Measurements from ENCODE around the gene GRB14.
A peak's percentile ranks its signal among the peaks of the same experiment; 100 is the strongest.

GRB14 gene

DNA sequence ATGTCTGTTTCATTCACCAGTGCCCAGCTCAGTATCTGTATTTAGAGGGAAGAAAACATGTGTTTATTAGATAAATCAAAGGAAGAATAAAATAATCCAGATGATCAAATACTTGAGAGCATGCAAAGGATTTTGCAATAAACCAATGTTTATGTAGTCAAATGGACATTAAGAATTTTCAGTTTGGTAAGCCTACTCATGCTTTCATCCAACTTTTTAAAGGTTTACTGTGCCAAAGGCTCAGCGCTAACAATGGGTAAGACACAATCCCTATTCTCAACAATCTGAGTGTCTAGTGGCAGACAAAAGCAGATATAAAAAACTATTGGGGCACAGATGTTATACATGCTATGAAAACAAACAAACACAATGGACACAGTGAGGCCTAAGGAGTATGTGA lies 26.3 kb downstream of the GRB14 start:
- Histone ChIP-seq H3K27ac (no peak overlapping the region), H3K36me3 (replicated peaks) (no peaks in the 10 kb centered on the region), H3K27me3 (replicated peaks) (no peaks in the 10 kb centered on the region), H3K4me3 (ENCODE audit: low read depth, low read length) (no peak overlapping the region)
- TF ChIP-seq, protein P1, sequence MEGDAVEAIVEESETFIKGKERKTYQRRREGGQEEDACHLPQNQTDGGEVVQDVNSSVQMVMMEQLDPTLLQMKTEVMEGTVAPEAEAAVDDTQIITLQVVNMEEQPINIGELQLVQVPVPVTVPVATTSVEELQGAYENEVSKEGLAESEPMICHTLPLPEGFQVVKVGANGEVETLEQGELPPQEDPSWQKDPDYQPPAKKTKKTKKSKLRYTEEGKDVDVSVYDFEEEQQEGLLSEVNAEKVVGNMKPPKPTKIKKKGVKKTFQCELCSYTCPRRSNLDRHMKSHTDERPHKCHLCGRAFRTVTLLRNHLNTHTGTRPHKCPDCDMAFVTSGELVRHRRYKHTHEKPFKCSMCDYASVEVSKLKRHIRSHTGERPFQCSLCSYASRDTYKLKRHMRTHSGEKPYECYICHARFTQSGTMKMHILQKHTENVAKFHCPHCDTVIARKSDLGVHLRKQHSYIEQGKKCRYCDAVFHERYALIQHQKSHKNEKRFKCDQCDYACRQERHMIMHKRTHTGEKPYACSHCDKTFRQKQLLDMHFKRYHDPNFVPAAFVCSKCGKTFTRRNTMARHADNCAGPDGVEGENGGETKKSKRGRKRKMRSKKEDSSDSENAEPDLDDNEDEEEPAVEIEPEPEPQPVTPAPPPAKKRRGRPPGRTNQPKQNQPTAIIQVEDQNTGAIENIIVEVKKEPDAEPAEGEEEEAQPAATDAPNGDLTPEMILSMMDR (IDR thresholded peaks at IDR 0.05; ENCODE audit: low read depth, low read length, missing control alignments): no peak
- no peak for DNase-seq
- in situ Hi-C loops (cut with HindIII; ENCODE audit: low pct_ligation_motif_present, low sequenced_read_pairs): no loop called here

DNA sequence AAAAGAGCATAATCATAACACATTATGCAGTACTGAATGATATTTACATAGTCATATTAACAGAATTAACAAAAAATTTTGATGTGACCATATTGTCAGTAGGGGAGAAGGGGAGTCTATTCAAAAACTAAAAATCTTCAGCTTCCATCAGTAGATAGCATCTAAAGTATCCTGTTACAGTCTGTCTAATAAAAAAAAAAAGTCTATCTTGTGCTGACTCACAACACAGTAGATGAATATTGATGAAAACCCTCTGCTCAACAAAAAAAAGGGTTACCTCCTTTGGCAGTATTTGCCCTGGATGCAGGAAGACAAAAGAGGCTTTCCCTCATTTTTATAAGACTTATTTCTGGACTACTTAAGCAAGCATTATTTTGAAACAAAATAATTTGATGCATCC lies 27.3 kb downstream of the GRB14 start:
- no peak for DNase-seq
- TF ChIP-seq, protein P1 (IDR thresholded peaks at IDR 0.05; ENCODE audit: low read depth, low read length, missing control alignments): no peak
- no peak overlapping the region for H3K27ac ChIP-seq
- H3K36me3 ChIP-seq (replicated peaks): no peaks in the 10 kb centered on the region
- H3K27me3 ChIP-seq (replicated peaks): no peaks in the 10 kb centered on the region
- H3K4me3 ChIP-seq (ENCODE audit: low read depth, low read length): no peak overlapping the region
- in situ Hi-C loops (cut with HindIII; ENCODE audit: low pct_ligation_motif_present, low sequenced_read_pairs): no loop called here

- Histone ChIP-seq H3K27ac (no peak overlapping the region), H3K36me3 (replicated peaks) (no peaks in the 10 kb centered on the region), H3K27me3 (replicated peaks) (no peaks in the 10 kb centered on the region), H3K4me3 (ENCODE audit: low read depth, low read length) (no peak overlapping the region)
- TF ChIP-seq, protein P1 (IDR thresholded peaks at IDR 0.05; ENCODE audit: low read depth, low read length, missing control alignments): no peak
- no peak for DNase-seq
- in situ Hi-C loops (cut with HindIII; ENCODE audit: low pct_ligation_motif_present, low sequenced_read_pairs): no loop called here
Measured at GRCh38 chr2:164593541-164593940, 27.7 kb downstream of the GRB14 start.

- Histone ChIP-seq H3K4me3 (ENCODE audit: low read depth, low read length) (no peak overlapping the region), H3K27me3 (replicated peaks) (no peaks in the 10 kb centered on the region), H3K27ac (no peak overlapping the region), H3K36me3 (replicated peaks) (no peaks in the 10 kb centered on the region)
- TF ChIP-seq, protein P1 (IDR thresholded peaks at IDR 0.05; ENCODE audit: low read depth, low read length, missing control alignments): no peak
- in situ Hi-C loops (cut with HindIII; ENCODE audit: low pct_ligation_motif_present, low sequenced_read_pairs): no loop called here
- peak; percentile 36 for DNase-seq
Measured at GRCh38 chr2:164589522-164589921, 31.8 kb downstream of the GRB14 start.

DNA sequence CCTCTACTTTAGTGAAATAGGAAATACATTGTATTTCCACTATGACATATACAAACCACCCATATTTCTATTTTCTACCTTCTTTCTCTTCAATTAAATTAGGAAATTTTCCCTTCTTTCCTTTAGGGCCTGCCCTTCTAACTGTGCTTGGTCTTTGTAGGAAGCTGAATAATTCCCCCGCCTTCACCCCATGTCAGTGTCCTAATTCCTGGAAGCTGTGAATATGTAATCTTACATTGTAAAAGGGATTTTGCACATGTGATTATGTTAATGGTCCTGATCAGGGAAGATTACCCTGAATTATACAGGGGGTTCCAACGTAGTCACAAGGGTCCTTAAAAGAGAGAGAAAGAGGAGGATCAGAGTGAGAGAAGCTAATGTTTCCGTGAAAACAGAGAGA lies 40.2 kb downstream of the GRB14 start:
- Histone ChIP-seq H3K4me3 (ENCODE audit: low read depth, low read length) (no peak overlapping the region), H3K27ac (no peak overlapping the region), H3K36me3 (replicated peaks) (no peaks in the 10 kb centered on the region), H3K27me3 (replicated peaks) (no peaks in the 10 kb centered on the region)
- no peak for DNase-seq
- TF ChIP-seq, protein P1 (IDR thresholded peaks at IDR 0.05; ENCODE audit: low read depth, low read length, missing control alignments): no peak
- in situ Hi-C loops (cut with HindIII; ENCODE audit: low pct_ligation_motif_present, low sequenced_read_pairs): no loop called here

GRCh38 chr2:164574931-164575330 lies 46.4 kb downstream of the GRB14 start:
- H3K4me3 ChIP-seq (ENCODE audit: low read depth, low read length): no peak overlapping the region
- no peak overlapping the region for H3K27ac ChIP-seq
- no peaks in the 10 kb centered on the region for H3K36me3 ChIP-seq (replicated peaks)
- in situ Hi-C loops (cut with HindIII; ENCODE audit: low pct_ligation_motif_present, low sequenced_read_pairs): no loop called here
- H3K27me3 ChIP-seq (replicated peaks): no peaks in the 10 kb centered on the region
- no peak for DNase-seq
- TF ChIP-seq, protein P1 (IDR thresholded peaks at IDR 0.05; ENCODE audit: low read depth, low read length, missing control alignments): peak; percentile 17

All from brain microvascular endothelial cell (primary cell).